Fibroblast of skin of right biceps (primary cell): ENCODE data around the gene MEIOB.

Source experiments
- DNase-seq: peaks from one replicate; pipeline ENCODE4 v3.0.0-alpha.2; 2013

MEIOB gene

DNA sequence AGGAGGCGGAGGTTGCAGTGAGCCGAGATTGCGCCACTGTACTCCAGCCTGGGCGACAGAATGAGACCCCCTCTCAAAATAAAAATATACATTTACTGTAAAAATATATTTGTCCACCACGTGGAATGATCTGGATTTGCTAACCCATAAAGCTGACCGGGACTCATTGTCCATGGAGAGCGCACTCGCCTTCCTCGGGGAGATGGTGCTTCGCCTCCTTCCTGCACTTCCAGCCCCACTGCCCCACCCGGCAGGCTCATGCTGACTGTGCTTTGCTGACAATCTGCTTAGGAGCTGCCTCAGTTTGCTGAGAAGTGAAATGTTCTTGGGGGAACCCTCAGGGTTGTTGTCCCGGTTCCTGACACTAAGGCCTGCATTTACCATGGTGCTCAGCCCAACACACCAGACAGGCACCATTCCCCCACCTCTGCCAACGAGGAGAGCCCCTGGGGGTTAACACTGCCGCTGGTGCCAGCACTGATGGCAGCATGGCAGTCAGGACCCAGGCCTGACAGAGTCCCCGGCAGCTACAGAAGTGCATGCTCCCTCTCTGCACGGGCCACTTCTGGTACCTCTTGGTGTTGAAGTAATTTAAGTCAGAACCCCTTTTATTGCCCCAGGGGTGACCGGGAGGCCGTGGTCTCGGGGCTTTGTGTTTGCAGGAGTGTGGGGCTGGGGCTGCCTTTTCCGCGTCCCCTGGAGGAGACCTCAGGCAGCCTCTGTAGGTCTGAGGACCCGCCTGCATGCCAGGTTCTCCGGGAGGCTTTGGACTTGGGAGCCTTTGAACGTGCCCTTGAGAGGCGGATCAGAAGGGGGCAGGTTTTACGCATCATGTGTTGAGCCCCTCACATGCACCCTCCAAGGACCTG lies 86.8 kb downstream of the MEIOB start:
- DNase-seq = no peak
